K562 (cell line): Measurements from ENCODE around the gene TPCN1. TPM values are rescaled to one million over a fixed set of nuclear protein-coding genes. Genes with fewer than 3 reads are reported as not detected.

Experiments used
- CEBPG ChIP-seq, 3 experiments: fragments of 200-800 bp in 1 of 3; sonication (Bioruptor generic) in 1 of 3; sonication (generic) in 1 of 3; formaldehyde crosslinking in 1 of 3; IDR thresholded peaks in 2 of 3; conservative IDR thresholded peaks in 1 of 3; 2 replicates each; pipeline versions ENCODE4 v1.6.1 to v1.8.0; 2016 to 2022; ENCODE audit warnings: missing compliant biosample characterization in 2 of 3, missing genetic modification characterization in 2 of 3, mild to moderate bottlenecking in 1 of 3, missing genetic modification reagents in 1 of 3
- CTBP1 ChIP-seq: fragments of 450-650 bp; IDR thresholded peaks from 2 replicates; pipeline ENCODE4 v1.6.1; 2016; ENCODE audit warnings: borderline replicate concordance
- ELK1 ChIP-seq: sonication (generic); formaldehyde crosslinking; IDR thresholded peaks from 2 replicates; pipeline ENCODE4 v1.8.1; 2022; ENCODE audit warnings: missing genetic modification reagents
- ETV1 ChIP-seq: fragments of 450-650 bp; conservative IDR thresholded peaks from 2 replicates; pipeline ENCODE4 v1.6.1; 2016; ENCODE audit warnings: missing genetic modification characterization, control low read depth, low read depth, missing compliant biosample characterization
- HCFC1 ChIP-seq: IDR thresholded peaks from 2 replicates; pipeline ENCODE4 v1.6.1; 2012; ENCODE audit warnings: low read depth, low read length, improper control_type of control experiment
- HDAC2 ChIP-seq: fragments of 450-650 bp; IDR thresholded peaks from 2 replicates; pipeline ENCODE4 v1.6.1; 2016; ENCODE audit warnings: mild to moderate bottlenecking
- HSF4 ChIP-seq: fragments of 250-450 bp; sonication (Bioruptor Pico); IDR thresholded peaks from 2 replicates; pipeline ENCODE4 v2.1.2; 2022; ENCODE audit warnings: mild to moderate bottlenecking, moderate library complexity, borderline replicate concordance
- JUND ChIP-seq, 2 experiments: IDR thresholded peaks; 2 replicates in 1 of 2; 3 replicates in 1 of 2; pipeline ENCODE4 v1.6.1; 2011; ENCODE audit warnings: borderline replicate concordance in 2 of 2, low read depth in 2 of 2, low read length in 2 of 2, improper control_type of control experiment in 1 of 2, missing biosample characterization in 1 of 2, missing genetic modification characterization in 1 of 2, missing genetic modification reagents in 1 of 2
- MECOM ChIP-seq: fragments of 250-450 bp; sonication (Bioruptor Pico); IDR thresholded peaks from 2 replicates; pipeline ENCODE4 v1.8.0; 2022; ENCODE audit warnings: inconsistent platforms
- NCOR1 ChIP-seq: fragments of 450-650 bp; IDR thresholded peaks from 2 replicates; pipeline ENCODE4 v1.6.1; 2016; ENCODE audit warnings: mild to moderate bottlenecking, moderate library complexity
- NFRKB ChIP-seq: fragments of 450-650 bp; IDR thresholded peaks from 2 replicates; pipeline ENCODE4 v1.6.1; 2016; ENCODE audit warnings: low read depth
- NR2C1 ChIP-seq, 2 experiments: fragments of 450-650 bp; IDR thresholded peaks; 2 replicates each; pipeline ENCODE4 v1.6.1; 2017; ENCODE audit warnings: mild to moderate bottlenecking in 2 of 2, antibody characterized with exemption in 1 of 2, inconsistent platforms in 1 of 2, missing compliant biosample characterization in 1 of 2, missing genetic modification characterization in 1 of 2
- NR2F6 ChIP-seq: fragments of 450-650 bp; formaldehyde crosslinking; IDR thresholded peaks from 2 replicates; pipeline ENCODE4 v1.4.0; 2020; ENCODE audit warnings: mild to moderate bottlenecking
- POLR2AphosphoS2 ChIP-seq: IDR thresholded peaks from 2 replicates; pipeline ENCODE4 v1.6.1; 2012; ENCODE audit warnings: low read length, improper control_type of control experiment
- RCOR1 ChIP-seq, 2 experiments: IDR thresholded peaks; 2 replicates each; pipeline ENCODE4 v1.6.1; 2012; ENCODE audit warnings: low read depth in 2 of 2, low read length in 2 of 2, borderline replicate concordance in 1 of 2, improper control_type of control experiment in 1 of 2
- SMAD4 ChIP-seq: fragments of 250-450 bp; sonication (Bioruptor Pico); conservative IDR thresholded peaks from 2 replicates; pipeline ENCODE4 v1.8.0; 2021; ENCODE audit warnings: inconsistent platforms, mild to moderate bottlenecking, moderate library complexity
- SNIP1 ChIP-seq: fragments of 450-650 bp; IDR thresholded peaks from 2 replicates; pipeline ENCODE4 v1.7.1; 2017; ENCODE audit warnings: low read depth, mild to moderate bottlenecking
- SRSF3 ChIP-seq: fragments of 200-400 bp; formaldehyde crosslinking; IDR thresholded peaks from 2 replicates; pipeline ENCODE4 v1.6.1; 2016; ENCODE audit warnings: mild to moderate bottlenecking, low read length, moderate library complexity; ENCODE audit not compliant: insufficient read depth
- TCF7L2 ChIP-seq: fragments of 150-350 bp; IDR thresholded peaks from 2 replicates; pipeline ENCODE4 v1.6.1; 2016; ENCODE audit warnings: low read depth, mild to moderate bottlenecking, low read length, moderate library complexity
- TEAD4 ChIP-seq, 2 experiments: sonication (generic) in 1 of 2; formaldehyde crosslinking in 1 of 2; IDR thresholded peaks; 2 replicates each; pipeline versions ENCODE4 v1.6.1 to v1.8.0; 2012 to 2022; ENCODE audit warnings: borderline replicate concordance in 1 of 2, inconsistent platforms in 1 of 2, low read length in 1 of 2, mild to moderate bottlenecking in 1 of 2, missing genetic modification reagents in 1 of 2
- TRIM24 ChIP-seq, 2 experiments: fragments of 450-650 bp; IDR thresholded peaks; 2 replicates each; pipeline ENCODE4 v1.6.1; 2016
- ZBTB43 ChIP-seq: sonication (generic); formaldehyde crosslinking; IDR thresholded peaks from 2 replicates; pipeline ENCODE4 v1.8.0; 2023; ENCODE audit warnings: mild to moderate bottlenecking, missing genetic modification reagents
- ZKSCAN3 ChIP-seq: fragments of 250-450 bp; sonication (Bioruptor Pico); IDR thresholded peaks from 2 replicates; pipeline ENCODE4 v1.4.0; 2020
- ZNF23 ChIP-seq: fragments of 250-450 bp; sonication (Bioruptor Pico); IDR thresholded peaks from 2 replicates; pipeline ENCODE4 v1.4.0; 2020; ENCODE audit warnings: mild to moderate bottlenecking
- polyA plus RNA-seq, 8 experiments: library from polyadenylated mRNA; depleted of rRNA in 4 of 8; stranded (reverse) in 5 of 8; unstranded in 3 of 8; fragments of >200 nt; fragmentation: Nextera tagmentation in 2 of 8; fragmentation: Illumina TruSeq in 1 of 8; extraction: Ambion mirVana in 2 of 8; extraction: Trizol in 1 of 8; gene quantifications; 2 replicates each; pipeline versions ENCODE4 v1.2.1 to v1.2.3, GENCODE V29; 2011 to 2014; ENCODE audit warnings: inconsistent platforms in 1 of 8, missing spikeins in 1 of 8
- total RNA-seq, 7 experiments: library from RNA; depleted of rRNA in 6 of 7; stranded (reverse); fragments of >200 nt in 6 of 7; fragmentation: Illumina TruSeq in 2 of 7; extraction: Trizol in 2 of 7; gene quantifications; 2 replicates each; pipeline versions ENCODE4 v1.2.1 to v1.2.3, GENCODE V29; 2011 to 2021; ENCODE audit warnings: low replicate concordance in 1 of 7
- TF ChIP-seq, protein P1 (sequence below): fragments of 450-650 bp; formaldehyde crosslinking; IDR thresholded peaks from 2 replicates; pipeline ENCODE4 v1.4.0; 2022; ENCODE audit warnings: missing genetic modification characterization

Gene TPCN1
- total and polyA plus RNA-seq, 9 of the 15 experiments (the other 6 are each of a cell fraction or from before 2014, with no cell fraction given): 0.80 to 23.8 (median 7.4) TPM

- TF ChIP-seq NFRKB (no peak), HDAC2 (peak; percentile 59; the same call in 1 of the 2 replicates), CEBPG (CRISPR knock-in tag; IDR thresholded peaks at IDR 0.05) (no peak), CEBPG (tag; conservative IDR thresholded peaks at IDR 0.05 in 1 of 2, IDR thresholded peaks at IDR 0.05 in 1 of 2) (no peak), TEAD4 (IDR thresholded peaks at IDR 0.05; ENCODE audit: low read length) (peak; percentile 64; the same call in 1 of the 2 replicates), TEAD4 (CRISPR knock-in tag; IDR thresholded peaks at IDR 0.05; ENCODE audit: borderline replicate concordance) (no peak), CTBP1 (peak; percentile 85), SNIP1 (no peak), RCOR1 (IDR thresholded peaks at IDR 0.05; ENCODE audit: borderline replicate concordance in 1 of 2, low read depth in 2 of 2, low read length in 2 of 2) (peak; percentile 68 to 92; a peak in 3 of 4 replicates), MECOM (CRISPR knock-in tag) (0 out of 2 replicates have a peak, but pooled peaks have one; percentile 45), SMAD4 (CRISPR knock-in tag) (0 out of 2 replicates have a peak, but pooled peaks have one; percentile 39), ZKSCAN3 (CRISPR knock-in tag) (no peak), TRIM24 (IDR thresholded peaks at IDR 0.05) (0 out of 4 replicates have a peak, but pooled peaks of 1 of the 2 experiments have one; percentile 41), JUND (IDR thresholded peaks at IDR 0.05; ENCODE audit: borderline replicate concordance, low read depth, low read length) (peak; percentile 52), JUND (tag; IDR thresholded peaks at IDR 0.05; ENCODE audit: borderline replicate concordance, low read depth, low read length) (no peak), NR2F6 (CRISPR knock-in tag) (no peak), SRSF3 (no peak), POLR2AphosphoS2 (no peak), HSF4 (CRISPR knock-in tag) (no peak), ZNF23 (CRISPR knock-in tag) (no peak), ELK1 (CRISPR knock-in tag) (no peak), TCF7L2 (no peak), ZBTB43 (CRISPR knock-in tag) (no peak), HCFC1 (no peak), ETV1 (tag) (0 out of 2 replicates have a peak, but pooled peaks have one; percentile 5), NCOR1 (peak; percentile 80), NR2C1 (IDR thresholded peaks at IDR 0.05) (peak; percentile 47; the same call in 1 of the 2 replicates), NR2C1 (tag; IDR thresholded peaks at IDR 0.05) (peak; percentile 67)
- TF ChIP-seq, protein P1, sequence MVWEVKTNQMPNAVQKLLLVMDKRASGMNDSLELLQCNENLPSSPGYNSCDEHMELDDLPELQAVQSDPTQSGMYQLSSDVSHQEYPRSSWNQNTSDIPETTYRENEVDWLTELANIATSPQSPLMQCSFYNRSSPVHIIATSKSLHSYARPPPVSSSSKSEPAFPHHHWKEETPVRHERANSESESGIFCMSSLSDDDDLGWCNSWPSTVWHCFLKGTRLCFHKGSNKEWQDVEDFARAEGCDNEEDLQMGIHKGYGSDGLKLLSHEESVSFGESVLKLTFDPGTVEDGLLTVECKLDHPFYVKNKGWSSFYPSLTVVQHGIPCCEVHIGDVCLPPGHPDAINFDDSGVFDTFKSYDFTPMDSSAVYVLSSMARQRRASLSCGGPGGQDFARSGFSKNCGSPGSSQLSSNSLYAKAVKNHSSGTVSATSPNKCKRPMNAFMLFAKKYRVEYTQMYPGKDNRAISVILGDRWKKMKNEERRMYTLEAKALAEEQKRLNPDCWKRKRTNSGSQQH (CRISPR knock-in tag): no peak
Measured at GRCh38 chr12:113238309-113238708, 17.0 kb downstream of the TPCN1 start (continued).
